Fibroblast of upper back skin (primary cell): ENCODE measurements around the gene SCO1.
"Not testable (repeated sequence)": the region's sequence is repeated elsewhere in the genome, so short reads cannot be mapped to it uniquely, and the experiment has no call there.

Source experiments
- DNase-seq: peaks from one replicate; pipeline ENCODE4 v3.0.0-alpha.2; 2013

The SCO1 gene

DNA sequence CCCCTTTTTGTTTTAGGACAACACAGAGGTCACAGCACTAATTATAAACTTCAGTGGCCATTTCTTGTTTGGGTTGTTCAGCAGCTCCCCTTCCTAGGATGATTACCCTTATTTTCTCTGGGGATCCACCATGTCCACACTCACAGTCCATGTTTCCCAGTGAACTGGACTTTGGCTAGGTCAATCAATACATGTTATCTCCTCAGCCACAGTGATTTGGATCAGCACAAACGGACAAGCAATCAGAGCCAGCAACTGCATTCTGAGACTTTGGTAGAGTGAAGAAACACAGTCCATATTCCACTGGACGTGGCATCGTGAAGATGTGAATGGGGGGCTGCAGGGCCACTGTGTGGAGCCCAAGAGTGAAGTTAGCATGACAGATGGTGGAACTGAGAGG, 27.9 kb upstream of the SCO1 start:
- DNase-seq, result no peak

DNA sequence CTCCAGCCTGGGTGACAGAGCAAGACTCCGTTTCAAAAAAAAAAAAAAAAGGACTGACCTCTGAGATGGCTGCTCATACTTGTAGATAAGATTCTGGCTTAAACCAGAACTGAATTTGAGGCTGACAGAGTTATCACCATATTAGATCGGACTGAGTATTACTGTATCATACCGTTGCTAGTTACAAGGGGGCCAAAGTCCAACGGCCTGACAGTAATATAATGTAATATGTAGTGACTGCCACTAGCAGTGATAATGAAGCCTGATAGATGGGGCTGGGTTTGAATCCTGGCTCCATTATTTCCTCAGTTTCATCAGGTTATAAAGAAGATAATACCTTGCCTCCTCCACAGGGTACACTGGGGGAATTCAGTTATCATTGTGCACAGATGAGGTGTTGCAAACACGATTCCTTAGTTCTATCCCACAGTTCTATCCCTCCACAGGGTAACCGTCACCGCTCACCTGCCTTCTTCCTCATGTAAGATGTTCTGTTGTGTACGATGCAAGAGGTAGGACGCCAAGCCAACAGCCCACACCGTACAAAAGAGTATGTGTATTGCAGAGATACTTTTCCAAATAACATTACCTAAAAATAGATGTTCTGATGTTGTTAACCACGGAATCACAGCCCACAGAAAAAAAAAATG, 27.3 kb upstream of the SCO1 start:
- DNase-seq, result no peak

DNA sequence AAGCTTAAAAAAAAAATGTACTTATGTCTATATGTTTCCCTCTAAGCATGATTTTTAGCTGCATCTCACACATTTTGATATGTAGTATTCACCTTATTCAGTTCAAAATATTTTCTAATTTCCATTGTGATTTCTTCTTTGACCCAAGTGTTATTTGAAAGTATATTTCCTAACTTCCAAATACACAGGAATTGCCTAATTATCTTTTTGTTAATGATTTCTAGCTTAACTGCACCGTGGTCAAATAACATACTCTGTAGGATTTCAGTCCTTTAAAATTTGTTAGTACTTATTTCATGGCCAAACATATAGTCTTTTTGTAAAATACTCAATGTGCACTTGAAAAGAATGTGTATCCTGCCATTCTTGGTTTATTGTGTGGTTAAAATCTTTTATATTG, 21.2 kb upstream of the SCO1 start:
- DNase-seq, result no peak

DNA sequence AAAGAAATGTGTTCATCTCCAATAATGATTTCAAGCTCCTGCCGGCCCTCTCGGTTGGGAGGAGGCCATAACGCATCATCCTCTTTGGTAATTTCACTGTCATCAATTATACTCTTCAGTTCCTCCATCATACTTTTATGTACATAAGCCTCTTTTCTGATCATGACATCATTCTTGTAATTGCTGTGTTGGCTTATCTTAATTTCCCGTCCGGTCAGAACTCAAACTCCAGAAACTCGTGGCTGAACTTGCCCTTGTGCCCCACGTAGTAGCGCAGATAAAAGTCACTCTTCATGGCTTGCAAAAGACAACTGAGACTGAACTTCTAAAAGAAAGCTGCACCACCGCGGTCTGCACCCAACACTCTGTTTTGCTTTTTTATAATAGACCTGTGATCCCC, 18.9 kb upstream of the SCO1 start:
- DNase-seq, result no peak

DNA sequence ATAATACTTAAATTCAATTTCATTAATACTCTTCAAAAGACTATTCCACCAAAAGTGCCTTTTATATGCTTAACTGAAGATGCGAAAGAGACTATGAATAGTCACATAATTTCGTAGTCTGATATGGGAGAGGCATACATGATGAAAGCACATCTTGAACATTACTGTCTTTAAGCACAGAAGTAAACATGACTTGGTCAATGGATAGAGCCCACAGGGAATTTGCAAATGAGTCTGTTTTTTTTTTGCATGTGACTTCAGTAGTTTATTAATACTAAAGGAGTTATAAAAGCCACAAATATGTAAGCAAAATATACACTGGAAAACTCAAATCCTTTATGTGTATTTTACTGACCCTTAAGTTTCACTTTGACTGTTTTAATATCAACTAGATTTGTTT, 16.0 kb upstream of the SCO1 start:
- DNase-seq, result no peak

DNA sequence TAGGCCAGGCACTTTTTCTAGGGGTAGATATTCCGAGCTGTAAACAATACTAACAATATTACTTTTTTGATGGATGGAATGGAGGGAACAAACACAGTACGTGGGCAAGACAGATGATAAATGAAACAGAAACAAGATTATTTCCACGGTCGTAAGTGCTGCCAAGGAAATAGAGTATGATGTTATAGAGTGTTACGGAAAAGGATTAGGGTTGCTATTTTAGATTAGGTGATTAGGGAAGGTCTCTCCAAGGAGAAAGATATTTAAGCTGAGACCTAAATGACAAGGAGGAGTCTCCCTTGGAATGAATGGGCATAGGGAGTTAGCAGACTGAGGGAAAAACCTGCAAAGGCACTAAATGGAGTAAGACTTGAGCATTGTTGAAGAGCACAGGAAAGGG, 8.4 kb upstream of the SCO1 start:
- no peak for DNase-seq

DNA sequence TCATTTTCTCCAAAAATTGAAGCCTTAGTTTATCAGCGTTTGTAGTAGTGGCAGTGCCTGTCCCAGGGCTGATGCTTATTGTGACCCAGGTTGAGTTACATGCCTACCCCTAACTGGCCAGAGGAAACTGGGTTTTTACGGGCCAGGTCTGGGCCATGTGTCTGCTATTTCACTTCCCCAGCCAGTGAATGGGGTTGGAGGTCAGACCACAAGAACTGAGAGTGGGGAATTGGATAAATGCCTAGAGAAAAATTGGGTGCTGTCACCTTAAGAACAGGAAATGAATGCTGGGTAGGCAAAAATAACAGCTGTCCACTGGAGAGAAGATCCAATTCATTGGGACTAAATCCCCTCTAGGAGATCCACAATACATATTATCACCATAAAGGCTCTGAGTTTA, 5.2 kb upstream of the SCO1 start:
- DNase-seq, result peak; percentile 23

DNA sequence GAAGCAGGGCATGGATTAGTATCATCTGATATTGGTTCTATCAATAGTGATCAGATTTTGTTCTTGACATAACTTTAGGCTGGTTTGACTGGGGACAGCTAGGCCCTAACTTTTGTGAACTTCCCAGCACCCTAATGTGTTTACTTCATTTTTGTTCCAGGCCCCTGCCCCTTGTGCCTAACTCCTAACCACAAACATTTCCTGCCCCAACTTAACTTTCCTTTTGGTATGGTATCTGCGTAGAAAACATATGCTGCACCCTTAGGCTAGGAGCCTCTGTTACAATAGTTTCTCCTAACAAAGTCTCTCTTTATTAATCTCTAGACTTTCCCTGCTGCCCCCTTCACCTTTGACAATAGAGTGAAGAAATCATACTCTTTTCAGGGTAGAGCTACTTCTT, 2.5 kb upstream of the SCO1 start:
- no peak for DNase-seq

DNA sequence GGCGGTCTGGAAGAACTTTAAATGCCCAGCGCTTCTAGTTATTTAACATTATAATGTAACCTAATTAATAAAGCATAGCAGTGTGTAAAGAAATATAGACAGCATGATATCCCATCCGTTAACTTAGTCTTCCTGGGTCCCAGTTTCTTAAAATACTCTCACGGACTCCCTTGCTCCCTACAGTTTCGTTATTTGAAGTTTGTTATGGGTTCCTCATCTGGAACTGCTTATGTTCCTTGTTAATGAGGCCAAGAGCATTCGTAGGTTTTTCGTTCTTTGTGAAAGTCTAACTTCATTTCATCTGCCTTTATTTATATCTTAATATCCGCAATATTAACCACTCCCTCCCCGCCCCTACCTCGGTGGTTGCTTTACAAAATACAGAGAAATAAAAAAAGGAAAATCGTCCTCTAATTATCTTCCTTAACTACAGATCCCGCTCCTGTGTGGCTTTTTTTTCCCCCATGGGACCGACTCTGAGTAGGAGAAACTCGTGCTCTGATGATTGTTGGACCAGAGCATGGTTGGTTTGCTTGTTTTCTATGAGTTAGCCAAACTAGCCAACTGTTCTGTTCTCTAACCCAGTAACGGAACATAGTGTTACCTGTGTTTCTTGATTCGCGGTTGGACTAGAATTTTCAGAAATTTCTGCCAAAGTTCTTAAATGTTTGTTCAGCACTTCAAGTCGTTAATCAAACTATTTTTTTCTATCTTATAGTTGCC, 924 bp upstream of the SCO1 start:
- DNase-seq, result no peak

DNA sequence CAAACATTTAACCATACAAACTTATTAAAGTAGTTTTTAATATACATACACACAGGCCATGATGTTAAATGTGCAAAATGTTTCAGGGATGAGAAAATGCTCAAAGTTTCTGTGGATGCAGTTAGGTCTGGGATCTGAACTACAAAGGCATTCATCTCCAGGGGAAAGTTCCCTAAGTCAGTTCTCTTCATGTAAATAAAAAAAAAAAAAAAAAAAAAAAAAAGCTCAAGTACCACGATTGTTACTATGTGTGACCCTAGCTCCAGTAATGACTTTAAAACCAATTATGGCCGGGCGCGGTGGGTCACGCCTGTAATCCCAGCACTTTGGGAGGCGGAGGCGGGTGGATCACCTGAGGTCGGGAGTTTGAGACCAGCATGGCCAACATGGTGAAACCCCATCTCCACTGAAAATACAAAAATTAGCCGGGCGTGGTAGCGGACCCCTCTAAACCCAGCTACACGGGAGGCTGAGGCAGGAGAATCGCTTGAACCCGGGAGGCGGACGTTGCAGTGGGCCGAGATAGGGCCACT, 1.4 kb downstream of the SCO1 start:
- not testable (repeated sequence) for DNase-seq

DNA sequence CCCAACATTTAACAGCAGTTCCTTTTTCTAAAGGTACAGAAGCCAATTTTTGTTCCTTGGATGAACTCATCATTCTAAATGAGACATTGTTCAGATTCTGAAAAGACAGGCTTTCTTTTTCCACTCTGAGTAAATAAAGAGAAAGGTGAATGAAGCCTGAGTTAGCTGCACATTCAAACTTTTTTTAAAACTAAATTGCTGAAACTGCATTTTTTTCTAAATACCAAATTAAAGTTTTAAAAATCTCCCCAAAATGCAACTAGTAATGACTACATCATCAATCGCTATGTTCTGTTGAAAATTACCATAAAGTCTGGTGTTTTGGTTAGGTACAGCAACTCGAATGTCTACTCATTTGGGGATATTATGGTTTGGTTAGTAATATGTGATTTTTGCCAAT, 9.8 kb downstream of the SCO1 start:
- no peak for DNase-seq

DNA sequence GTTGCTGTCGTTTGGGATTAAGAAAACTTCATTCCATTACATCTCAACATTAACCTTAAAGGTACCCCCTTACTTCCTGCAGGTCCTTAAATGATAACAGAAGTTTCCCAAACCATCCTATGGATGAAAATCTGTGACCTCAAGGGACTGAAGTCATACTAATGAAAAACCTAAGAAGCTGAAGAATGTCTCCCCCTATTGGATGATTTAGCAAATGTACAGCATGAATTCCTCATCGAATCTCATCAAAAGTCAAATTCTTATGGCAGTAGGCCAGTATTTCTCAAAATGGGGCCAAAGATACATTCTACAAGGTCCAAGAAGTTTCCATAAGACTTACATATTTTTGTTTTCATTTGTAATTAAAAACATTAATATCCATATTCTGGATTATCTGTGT, 13.5 kb downstream of the SCO1 start:
- peak; percentile 53 for DNase-seq

DNA sequence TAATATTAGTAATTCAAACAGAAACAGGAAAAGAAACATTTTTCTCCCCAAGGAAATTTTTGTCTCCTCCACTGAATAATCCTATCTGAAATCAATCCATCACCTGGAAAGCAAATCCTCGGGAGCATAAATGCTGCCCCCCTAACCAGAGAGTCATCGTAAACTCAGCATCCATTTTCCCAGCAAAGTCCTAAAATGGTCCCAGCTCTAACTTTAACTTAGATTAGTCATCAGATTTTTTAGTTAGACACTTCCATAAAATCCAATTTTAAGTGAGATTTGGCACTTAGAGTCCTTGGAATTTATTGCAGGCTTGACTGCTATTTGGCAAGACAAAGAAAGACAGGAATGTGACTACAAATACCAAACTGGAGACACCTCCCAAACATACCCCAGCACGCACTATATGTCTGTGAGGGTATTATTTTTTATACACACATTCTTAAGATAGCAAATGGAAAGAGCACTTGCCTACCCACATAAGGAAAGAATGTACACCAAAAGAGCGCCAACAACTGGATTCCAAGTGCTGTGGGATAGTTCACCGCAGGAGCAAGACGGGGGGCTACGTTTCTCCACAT, 15.4 kb downstream of the SCO1 start:
- peak; percentile 93 for DNase-seq

DNA sequence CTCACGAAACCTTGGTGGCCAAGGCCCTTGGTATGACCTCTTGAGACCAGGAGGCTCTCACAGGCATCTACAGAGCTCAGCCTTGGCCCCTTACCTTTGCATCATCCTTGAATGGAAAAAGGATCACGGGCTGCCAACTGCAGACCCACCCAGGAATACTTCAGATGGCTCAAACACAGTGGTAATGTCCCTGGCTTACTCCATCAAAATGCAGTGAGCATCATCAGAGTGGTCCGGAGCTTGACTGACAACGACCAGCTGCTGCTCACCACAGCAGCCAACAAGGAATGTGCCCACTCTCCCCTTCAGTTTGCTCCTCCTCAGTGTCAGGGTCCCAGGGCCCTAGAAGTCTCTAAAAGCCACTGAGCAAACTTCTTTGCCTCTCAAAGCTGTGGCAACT, 22.6 kb downstream of the SCO1 start:
- DNase-seq, result no peak

DNA sequence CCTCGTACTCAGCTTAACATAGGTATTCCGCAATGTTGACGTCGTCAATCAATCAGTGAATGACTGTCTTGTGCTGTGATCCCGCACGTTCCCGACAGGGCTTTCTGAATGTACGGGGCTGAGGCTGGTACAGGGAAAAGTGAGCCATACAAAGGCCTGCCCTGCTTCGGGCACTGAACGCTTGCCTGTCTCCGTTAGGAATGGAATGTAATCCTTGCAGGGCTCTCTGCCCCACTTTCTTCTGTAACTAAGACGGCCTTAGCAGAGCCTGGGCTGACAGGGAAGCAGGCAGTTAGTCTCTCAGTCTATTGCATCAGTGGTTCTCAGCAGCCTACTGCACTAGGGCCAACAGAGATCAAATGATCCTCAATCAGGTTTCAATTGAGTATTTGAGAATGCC, 24.0 kb downstream of the SCO1 start:
- DNase-seq, result no peak

DNA sequence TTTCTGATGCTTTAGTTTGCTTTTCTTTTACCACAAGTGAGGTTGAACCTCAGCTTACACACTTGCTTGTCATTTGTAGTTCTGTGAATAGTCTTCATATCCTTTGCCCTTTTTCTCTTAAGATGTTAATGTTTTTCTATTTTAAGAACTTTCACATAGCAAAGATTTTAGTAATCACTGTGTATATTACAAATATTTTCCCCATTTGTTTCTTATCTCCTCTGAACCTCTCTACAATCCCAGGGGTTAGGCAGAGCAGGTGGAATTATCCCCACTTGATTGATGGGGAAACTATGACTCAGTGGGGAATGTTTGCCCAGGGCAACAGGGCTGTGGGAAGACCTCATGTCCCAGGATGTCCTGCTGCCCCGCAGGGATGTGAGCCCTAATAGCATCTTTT, 28.6 kb downstream of the SCO1 start:
- DNase-seq, result peak; percentile 57

DNA sequence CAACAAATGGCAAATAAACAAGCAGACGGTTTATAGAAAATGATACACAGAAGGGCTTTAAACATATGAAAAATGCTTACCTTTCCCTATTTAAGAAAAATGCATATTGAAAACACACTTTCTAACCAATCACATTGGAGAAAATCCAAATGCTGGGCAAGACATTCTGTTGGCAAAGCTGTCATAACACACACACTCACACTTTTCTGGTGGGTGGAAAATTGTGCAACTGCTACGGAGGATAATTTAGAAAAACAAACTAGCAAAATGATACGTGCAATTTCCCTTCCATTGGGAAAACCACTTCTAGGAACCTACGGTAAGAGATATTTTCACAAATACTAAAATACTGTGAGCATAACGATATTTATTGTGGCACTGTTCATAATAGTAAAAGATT, 30.4 kb downstream of the SCO1 start:
- no peak for DNase-seq

DNA sequence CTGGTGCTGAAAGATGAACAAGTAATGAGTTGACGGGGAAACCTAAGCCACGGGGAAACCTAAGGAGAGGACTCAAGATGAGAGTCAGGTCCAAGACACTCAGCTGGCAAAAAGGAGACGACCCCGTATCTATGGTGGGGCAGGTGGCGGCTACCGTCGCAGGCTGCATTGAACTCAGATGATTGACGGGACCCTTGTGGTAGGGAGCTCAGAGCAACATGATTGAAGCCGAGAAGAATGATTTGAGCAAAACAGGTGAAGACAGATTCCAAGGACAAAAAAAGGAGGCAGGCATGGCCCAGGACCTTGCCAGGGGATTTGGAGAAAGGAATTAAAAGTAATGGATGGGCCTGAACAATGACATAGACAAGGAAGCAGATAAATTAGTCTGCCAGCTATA, 32.8 kb downstream of the SCO1 start:
- DNase-seq, result no peak

DNA sequence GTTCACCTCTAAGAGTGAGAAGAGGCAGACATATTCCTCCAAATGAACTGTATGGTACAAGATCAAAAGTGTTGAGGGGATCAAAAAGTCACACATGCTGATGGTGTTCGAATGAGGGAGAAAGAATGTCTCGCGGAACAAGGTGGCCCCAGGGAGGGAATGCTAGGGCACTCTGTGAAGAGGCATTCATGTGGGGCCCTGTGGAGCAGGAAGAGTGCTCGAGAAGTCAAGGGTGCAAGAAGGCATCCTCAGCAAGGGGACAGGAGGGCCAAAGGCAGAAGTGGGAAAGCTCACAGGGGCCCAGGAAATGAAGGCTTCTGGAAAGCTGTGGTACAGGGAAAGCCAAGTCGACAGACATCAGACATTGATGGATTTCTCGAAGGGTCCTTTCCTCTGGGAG, 34.1 kb downstream of the SCO1 start:
- no peak for DNase-seq

DNA sequence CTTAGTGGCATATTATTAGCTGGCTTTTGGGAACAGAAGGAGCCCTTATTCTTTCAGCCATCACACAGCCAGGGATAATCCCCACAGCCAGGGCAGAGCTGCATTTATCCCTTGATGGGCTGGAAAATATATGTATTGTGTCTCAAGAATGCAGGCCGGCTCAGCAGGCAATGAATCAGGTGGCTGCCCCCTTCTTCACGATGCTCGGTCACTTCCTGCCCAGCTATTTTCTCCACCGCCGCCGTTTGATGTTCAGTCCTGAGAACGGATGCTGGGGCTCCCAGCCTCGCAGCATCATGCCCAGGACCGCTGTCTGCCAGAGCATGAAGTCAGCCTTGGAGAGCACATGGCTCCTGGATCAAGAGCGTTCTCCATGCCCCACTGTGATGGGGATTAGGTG, 35.9 kb downstream of the SCO1 start:
- no peak for DNase-seq

DNA sequence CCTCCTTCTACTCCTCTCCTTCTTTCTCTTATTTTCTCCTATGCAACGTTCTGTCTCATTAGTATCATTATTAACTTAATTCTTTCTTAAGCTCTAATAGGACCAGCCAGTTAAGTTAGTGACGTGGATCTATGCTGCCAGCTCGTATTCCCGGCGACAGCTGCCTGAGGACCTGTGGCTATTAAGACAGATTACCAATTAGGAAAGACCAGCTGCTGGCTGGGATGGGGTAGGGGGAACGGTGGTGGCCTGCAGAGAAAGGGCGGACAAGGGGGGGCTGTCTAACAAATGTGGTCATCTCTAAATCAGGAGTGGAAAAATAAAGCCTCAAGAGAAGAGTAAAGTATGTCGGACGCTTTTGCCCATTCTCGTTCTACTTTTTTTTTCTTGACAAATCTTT, 39.5 kb downstream of the SCO1 start:
- no peak for DNase-seq

DNA sequence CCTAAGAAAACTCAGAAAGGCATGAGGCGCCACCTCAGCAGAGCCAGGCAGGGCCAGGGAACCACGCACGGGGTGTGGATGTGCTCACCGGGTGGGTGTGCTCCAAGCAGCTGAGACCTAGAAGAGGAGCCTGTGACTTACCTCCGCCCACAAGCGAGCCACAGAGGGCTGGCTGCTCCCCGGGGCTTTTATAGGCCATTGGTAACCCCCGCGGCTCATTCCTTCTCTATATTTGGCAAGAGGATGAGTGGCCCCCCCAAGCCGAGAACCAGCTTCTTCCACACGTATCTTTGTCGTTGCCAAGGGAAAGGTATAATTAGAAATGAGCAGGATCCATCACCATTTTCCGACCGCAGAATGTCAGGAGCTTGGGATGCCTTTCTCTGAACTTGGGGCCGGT, 40.2 kb downstream of the SCO1 start, which contains the start of gene MYH3:
Gene MYH3, minus strand, starts transcription at position 162 of the 400 bp plus-strand sequence. CDS start 2,245 bp downstream, outside the sequence.
- no peak for DNase-seq

DNA sequence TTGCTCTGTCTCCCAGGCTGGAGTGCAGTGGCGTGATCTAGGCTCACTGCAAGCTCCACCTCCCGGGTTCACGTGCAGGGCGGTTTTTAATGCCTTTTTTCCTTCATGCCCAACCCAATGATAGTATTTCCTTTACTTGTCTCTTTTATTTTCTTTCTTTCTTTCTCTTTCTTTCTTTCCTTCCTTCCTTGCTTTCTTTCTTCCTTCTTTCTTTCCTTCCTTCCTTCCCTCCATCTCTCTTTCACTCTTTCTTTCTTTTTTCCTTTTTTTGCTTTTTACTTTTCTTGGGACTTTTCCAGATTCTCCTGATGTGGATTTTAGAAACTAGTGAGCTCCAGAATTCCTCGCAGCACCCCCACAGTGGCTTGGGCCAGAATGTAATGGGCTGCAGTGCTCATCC, 43.3 kb downstream of the SCO1 start:
- DNase-seq, result no peak

DNA sequence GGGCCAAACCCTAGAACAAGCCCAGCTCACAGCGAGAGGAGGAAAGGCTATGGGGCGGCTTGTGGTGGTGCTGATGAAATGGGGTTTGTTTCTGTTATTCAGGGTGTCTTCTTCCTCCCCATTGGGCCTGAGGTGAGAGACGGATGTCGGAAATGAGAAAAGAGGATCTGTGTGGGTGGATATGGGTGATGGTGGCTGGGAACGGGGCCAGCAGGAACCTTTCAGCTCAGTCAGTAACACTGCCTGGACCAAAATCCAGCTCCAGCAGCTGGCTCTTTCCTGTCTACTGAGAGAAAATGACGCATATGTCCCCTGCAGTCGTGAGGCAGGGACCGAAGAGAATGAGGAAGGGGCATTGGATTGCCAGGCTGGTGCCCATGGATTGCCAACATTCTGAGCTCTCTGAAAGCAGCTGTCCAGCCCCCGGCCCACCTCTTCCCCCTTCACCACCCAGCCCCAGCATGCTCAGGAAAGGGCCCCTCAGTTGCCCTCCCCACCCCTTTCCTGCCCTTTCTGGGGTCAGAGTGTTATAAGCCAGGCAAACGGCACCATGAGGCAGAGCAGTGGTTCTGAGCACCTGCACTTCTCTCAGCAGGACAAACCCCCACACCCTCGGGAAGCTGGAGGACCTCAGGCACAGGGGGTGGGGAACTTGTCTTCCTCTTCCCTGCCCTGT, 44.2 kb downstream of the SCO1 start:
- no peak for DNase-seq
